Heart left ventricle (tissue), 16 donors: ENCODE results near the gene ZC3H10. TPM values are rescaled to one million over a fixed set of nuclear protein-coding genes. Genes with fewer than 3 reads are reported as not detected.

Source experiments
- ATAC-seq, 4 donors: fragments of 200-7000 bp; cut with Tn5 transposase; one replicate each; pipeline ENCODE4 v1.9.1; 2020 to 2022; ENCODE audit warnings: moderate library complexity in 4 of 4, mild to moderate bottlenecking in 3 of 4, moderate number of reproducible peaks in 1 of 4
- DNase-seq, 5 donors: peaks; one replicate each; pipeline ENCODE4 v3.0.0-alpha.2; 2020
- H3K27ac ChIP-seq, 12 donors: fragments of 200-600 bp; sonication (generic) in 4 of 12; one replicate each; pipeline versions ENCODE4 v1.5.0 to v1.8.0; 2016 to 2022; ENCODE audit warnings: mild to moderate bottlenecking in 2 of 12
- H3K27me3 ChIP-seq, 9 donors: fragments of 200-600 bp; sonication (generic) in 2 of 9; one replicate each; pipeline versions ENCODE4 v1.5.1 to v1.8.0; 2016 to 2022; ENCODE audit warnings: mild to moderate bottlenecking in 3 of 9
- H3K36me3 ChIP-seq, 9 donors: fragments of 200-600 bp; sonication (generic) in 2 of 9; one replicate each; pipeline versions ENCODE4 v1.5.0 to v1.8.0; 2018 to 2022; ENCODE audit warnings: mild to moderate bottlenecking in 2 of 9
- H3K4me1 ChIP-seq, 12 donors: fragments of 200-600 bp; sonication (generic) in 4 of 12; one replicate each; pipeline versions ENCODE4 v1.5.0 to v1.8.0; 2016 to 2022; ENCODE audit warnings: mild to moderate bottlenecking in 3 of 12
- H3K4me3 ChIP-seq, 12 donors: fragments of 200-600 bp; sonication (generic) in 4 of 12; one replicate each; pipeline versions ENCODE4 v1.5.0 to v1.8.0; 2017 to 2022; ENCODE audit warnings: mild to moderate bottlenecking in 9 of 12, moderate library complexity in 4 of 12
- H3K9me3 ChIP-seq, 12 donors: fragments of 200-600 bp; sonication (generic) in 4 of 12; one replicate each; pipeline versions ENCODE4 v1.5.0 to v1.8.0; 2016 to 2022; ENCODE audit warnings: mild to moderate bottlenecking in 1 of 12
- POLR2A ChIP-seq, 2 donors: fragments of 450-650 bp; IDR thresholded peaks; one replicate each; pipeline ENCODE4 v1.6.1; 2017; ENCODE audit warnings: antibody characterized with exemption in 2 of 2, mild to moderate bottlenecking in 2 of 2, moderate library complexity in 2 of 2
- WGBS, 4 donors: extraction: QIAGEN DNeasy Blood & Tissue Kit in 2 of 4; methylation state at CpG; one replicate each; pipeline versions ENCODE4 v1.1.5 to v1.1.7; 2013 to 2018; 5-methylcytosine and 5-hydroxymethylcytosine counted together
- intact Hi-C, 10 donors: fragments of 100-400 bp; cut with DNase I; formaldehyde crosslinking; loops; one replicate each; pipeline versions ENCODE4 v1.11.1 to v1.14.2; 2022
- polyA plus RNA-seq, 2 donors: library from polyadenylated mRNA; stranded (reverse); fragments of 200-250 nt; gene quantifications; one replicate each; pipeline ENCODE4 v1.2.3, GENCODE V29; 2013
- total RNA-seq, 9 donors: library from RNA; depleted of rRNA in 2 of 9; stranded (reverse); fragments of >200 nt in 2 of 9; fragmentation: NEBNext Ultra II Directional in 3 of 9; extraction: Animal tissue kit (Norgen Biotek cat#: 25700) in 3 of 9; gene quantifications; one replicate each; pipeline versions ENCODE4 v1.1.0 to v1.2.4, GENCODE V29; 2016 to 2023
- TF ChIP-seq, protein P1 (sequence below), 12 donors: fragments of 200-600 bp; sonication (generic) in 4 of 12; IDR thresholded peaks; one replicate each; pipeline versions ENCODE4 v1.5.0 to v1.8.0; 2018 to 2022; ENCODE audit warnings: antibody characterized with exemption in 12 of 12, mild to moderate bottlenecking in 5 of 12
- donor health status: ischemic (EF 13 %, LVEDD 7.1; RV severe dilation, severe dysfunction).
- donor health status: healthy with polysubstance abuse.
- donor health status: DM: no; HTN: yes; CAD: no.
- donor health status: DM: no; HTN: no; CAD: no.
- donor health status: ischemic (EF 25% LVEDD 6.9; RV normal size, moderate dysfunction).
- donor health status: ischemic (EF 25% LVEDD 5.7; RV mildly dilated, moderate dysfunction).
- donor health status: healthy.
- donor health status: DM: yes; HTN: yes; CAD: no.
- donor health status: ischemic (EF 35%, LVEDD 5.7; RV mildly dilated, moderate dysfunction).
- donor health status: nonischemic (EF 11% LVEDD 7.7; RV severe dilation, severe dysfunction).
- donor health status: DM: yes; HTN: yes; CAD: no.
- donor health status: PGD.
- donor health status: ischemic (EF 29% LVEDD 5.4; RV normal size, mild dysfunction).
- donor health status: nonischemic (EF 23%, LVEDD 6.1; RV moderate dilation, normal function).

ZC3H10 gene
- total and polyA plus RNA-seq, 11 donors, result 2.7 to 6.4 (median 4.3) TPM

DNA sequence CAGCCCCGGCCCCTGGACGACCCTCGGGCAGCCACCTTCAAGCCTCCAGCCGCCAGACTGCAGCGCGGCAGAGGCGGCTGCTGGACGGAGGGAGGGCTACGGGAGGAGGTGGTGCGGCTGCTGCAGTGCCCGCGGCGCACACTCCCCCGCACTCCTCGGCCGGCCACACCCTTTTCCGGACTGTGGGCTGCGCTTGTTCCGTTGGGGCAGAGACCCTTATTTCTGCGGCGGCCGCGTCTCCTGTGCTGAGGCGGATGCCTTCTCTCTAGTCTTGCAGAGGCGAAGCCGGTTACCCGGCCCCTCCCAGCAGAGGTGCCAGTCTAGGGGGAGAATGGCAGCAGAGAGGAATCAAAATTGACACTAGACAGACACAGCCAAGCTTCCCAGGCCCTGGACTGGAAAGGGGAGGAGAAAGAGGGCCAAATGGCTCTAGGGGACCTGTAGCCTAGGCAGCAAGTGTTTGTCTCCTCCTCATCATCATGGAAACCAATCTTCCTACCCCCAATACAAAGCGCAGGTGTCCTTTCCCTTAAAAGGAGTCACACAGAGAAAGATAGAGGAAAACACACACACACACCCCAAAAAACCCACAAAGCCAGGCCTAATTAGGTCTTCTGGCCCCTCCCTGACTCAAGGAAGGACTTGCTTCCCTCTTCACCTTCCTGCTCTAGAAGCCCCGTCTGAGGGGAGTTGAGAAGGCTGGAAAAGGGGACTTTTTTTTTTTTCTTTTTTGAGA is 11.3 kb downstream of the ZC3H10 start:
- Histone ChIP-seq H3K27ac (peak overlapping the region; percentile 23 to 94 (median 90)), H3K27me3 (no peaks in the 10 kb centered on the region), H3K36me3 (peaks cover 0 to 42% (median 40%) of the 10 kb centered on the region in 9 donors), H3K4me3 (peak overlapping the region; percentile 75 to 97 (median 84)), H3K4me1 (peaks cover 8 to 55% (median 31%) of the 10 kb centered on the region in 12 donors), H3K9me3 (no peaks in the 10 kb centered on the region)
- DNase-seq, result peak; percentile 69 to 86 (median 72)
- ATAC-seq, result peak in 3 of 4 donors; percentile 45 to 54 (median 47)
- TF ChIP-seq, protein P1, sequence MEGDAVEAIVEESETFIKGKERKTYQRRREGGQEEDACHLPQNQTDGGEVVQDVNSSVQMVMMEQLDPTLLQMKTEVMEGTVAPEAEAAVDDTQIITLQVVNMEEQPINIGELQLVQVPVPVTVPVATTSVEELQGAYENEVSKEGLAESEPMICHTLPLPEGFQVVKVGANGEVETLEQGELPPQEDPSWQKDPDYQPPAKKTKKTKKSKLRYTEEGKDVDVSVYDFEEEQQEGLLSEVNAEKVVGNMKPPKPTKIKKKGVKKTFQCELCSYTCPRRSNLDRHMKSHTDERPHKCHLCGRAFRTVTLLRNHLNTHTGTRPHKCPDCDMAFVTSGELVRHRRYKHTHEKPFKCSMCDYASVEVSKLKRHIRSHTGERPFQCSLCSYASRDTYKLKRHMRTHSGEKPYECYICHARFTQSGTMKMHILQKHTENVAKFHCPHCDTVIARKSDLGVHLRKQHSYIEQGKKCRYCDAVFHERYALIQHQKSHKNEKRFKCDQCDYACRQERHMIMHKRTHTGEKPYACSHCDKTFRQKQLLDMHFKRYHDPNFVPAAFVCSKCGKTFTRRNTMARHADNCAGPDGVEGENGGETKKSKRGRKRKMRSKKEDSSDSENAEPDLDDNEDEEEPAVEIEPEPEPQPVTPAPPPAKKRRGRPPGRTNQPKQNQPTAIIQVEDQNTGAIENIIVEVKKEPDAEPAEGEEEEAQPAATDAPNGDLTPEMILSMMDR (IDR thresholded peaks at IDR 0.05), result no peak
- TF ChIP-seq POLR2A (IDR thresholded peaks at IDR 0.05), result peak in 1 of 2 donors; percentile 25
- intact Hi-C loops, result loop anchor here in 6 of 10 donors (2.0 to 10.0 kb wide), 5 partner anchors 23 to 338 kb away; partner anchors contain the start of genes SPRYD4 (in 5 of the 6), MYL6B (in 2 of the 6), CNPY2 (in 1 of the 6) and NABP2 (in 1 of the 6)
- WGBS, 4 donors, result 2 to 4% (median 3%) methylated on average over 23 to 29 of the region's 29 CpGs

- Histone ChIP-seq H3K4me3 (peak overlapping the region in 11 of 12 donors; percentile 75 to 97 (median 84)), H3K27me3 (no peaks in the 10 kb centered on the region), H3K36me3 (peaks cover 0 to 49% (median 47%) of the 10 kb centered on the region in 9 donors), H3K4me1 (peaks cover 8 to 50% (median 30%) of the 10 kb centered on the region in 12 donors), H3K9me3 (no peaks in the 10 kb centered on the region), H3K27ac (peak overlapping the region in 10 of 12 donors; percentile 23 to 94 (median 89))
- intact Hi-C loops, result loop anchor here in 6 of 10 donors (2.0 to 10.0 kb wide), 5 partner anchors 23 to 337 kb away; partner anchors contain the start of genes SPRYD4 (in 5 of the 6), MYL6B (in 2 of the 6), CNPY2 (in 1 of the 6) and NABP2 (in 1 of the 6)
- no peak for TF ChIP-seq POLR2A (IDR thresholded peaks at IDR 0.05)
- TF ChIP-seq, protein P1 (IDR thresholded peaks at IDR 0.05), result no peak
- ATAC-seq (no peak), DNase-seq (no peak)
- WGBS, 4 donors, result 62 to 74% (median 71%) methylated on average over 22 of the region's 22 CpGs
These were observed 12.0 kb downstream of the ZC3H10 start for GRCh38 chr12:56129942-56130495.

GRCh38 chr12:56130876-56131275 is 12.8 kb downstream of the ZC3H10 start:
- H3K36me3 ChIP-seq, result peaks cover 0 to 57% (median 55%) of the 10 kb centered on the region in 9 donors
- no peaks in the 10 kb centered on the region for H3K27me3 ChIP-seq
- H3K4me3 ChIP-seq, result peak overlapping the region in 1 of 12 donors; percentile 81
- intact Hi-C loops, result no loop called here
- peak overlapping the region in 2 of 12 donors; percentile 90 to 94 for H3K27ac ChIP-seq
- WGBS, 4 donors, result 84 to 93% (median 91%) methylated on average over 4 of the region's 4 CpGs
- no peak for TF ChIP-seq POLR2A (IDR thresholded peaks at IDR 0.05)
- TF ChIP-seq, protein P1 (IDR thresholded peaks at IDR 0.05), result no peak
- no peaks in the 10 kb centered on the region for H3K9me3 ChIP-seq
- H3K4me1 ChIP-seq, result peaks cover 8 to 42% (median 24%) of the 10 kb centered on the region in 12 donors
- no peak for DNase-seq
- ATAC-seq, result no peak

DNA sequence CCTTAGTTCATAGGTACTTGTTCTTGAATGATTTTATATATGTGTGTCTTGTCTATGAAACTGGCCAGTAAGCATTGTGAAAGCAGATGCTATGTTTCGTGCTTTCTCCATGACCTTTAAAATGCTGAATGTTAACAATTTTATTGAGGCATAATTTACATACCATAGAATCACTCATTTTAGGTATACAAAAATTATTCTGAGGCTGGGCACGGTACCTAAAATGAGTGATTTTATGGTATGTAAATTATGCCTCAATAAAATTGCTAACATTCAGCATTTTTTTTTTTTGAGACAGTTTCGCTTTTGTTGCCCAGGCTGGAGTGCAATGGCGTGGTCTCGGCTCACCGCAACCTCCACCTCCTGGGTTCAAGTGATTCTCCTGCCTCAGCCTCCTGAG is 16.8 kb downstream of the ZC3H10 start:
- Histone ChIP-seq H3K36me3 (peaks cover 0 to 98% (median 95%) of the 10 kb centered on the region in 9 donors), H3K9me3 (no peaks in the 10 kb centered on the region), H3K4me3 (no peak overlapping the region), H3K27me3 (no peaks in the 10 kb centered on the region), H3K27ac (no peak overlapping the region), H3K4me1 (peaks cover 0 to 11% (median 2%) of the 10 kb centered on the region in 12 donors)
- 97 to 98% (median 97%) methylated on average over 6 of the region's 6 CpGs for WGBS, 4 donors
- no peak for TF ChIP-seq POLR2A (IDR thresholded peaks at IDR 0.05)
- TF ChIP-seq, protein P1 (IDR thresholded peaks at IDR 0.05), result no peak
- DNase-seq, result no peak
- intact Hi-C loops, result no loop called here
- no peak for ATAC-seq
